ENCODE results near the gene HCN1.
"Not testable (repeated sequence)": the region's sequence is repeated elsewhere in the genome, so short reads cannot be mapped to it uniquely, and the experiment has no call there.

HCN1 gene

DNA sequence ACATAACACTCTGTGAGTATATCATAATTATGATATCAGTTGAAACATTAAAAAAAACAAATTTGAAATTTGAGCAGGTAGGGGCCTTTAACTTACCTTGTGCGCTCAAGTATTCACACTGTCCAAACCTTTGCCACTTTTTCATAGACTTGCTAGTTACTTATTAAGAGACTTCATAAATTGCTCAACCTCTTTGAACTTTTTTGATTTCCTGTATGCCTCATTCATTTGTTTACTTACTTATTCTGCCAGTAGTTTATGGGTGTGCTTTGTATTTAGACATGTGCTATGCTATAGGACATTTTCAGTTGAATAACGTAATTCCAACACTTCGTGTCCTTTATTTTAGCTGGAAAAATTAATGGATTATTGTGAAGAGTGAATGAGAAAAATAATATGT, 204.8 kb downstream of the HCN1 start:
- ATAC-seq = no peak
- TF ChIP-seq, protein P1, sequence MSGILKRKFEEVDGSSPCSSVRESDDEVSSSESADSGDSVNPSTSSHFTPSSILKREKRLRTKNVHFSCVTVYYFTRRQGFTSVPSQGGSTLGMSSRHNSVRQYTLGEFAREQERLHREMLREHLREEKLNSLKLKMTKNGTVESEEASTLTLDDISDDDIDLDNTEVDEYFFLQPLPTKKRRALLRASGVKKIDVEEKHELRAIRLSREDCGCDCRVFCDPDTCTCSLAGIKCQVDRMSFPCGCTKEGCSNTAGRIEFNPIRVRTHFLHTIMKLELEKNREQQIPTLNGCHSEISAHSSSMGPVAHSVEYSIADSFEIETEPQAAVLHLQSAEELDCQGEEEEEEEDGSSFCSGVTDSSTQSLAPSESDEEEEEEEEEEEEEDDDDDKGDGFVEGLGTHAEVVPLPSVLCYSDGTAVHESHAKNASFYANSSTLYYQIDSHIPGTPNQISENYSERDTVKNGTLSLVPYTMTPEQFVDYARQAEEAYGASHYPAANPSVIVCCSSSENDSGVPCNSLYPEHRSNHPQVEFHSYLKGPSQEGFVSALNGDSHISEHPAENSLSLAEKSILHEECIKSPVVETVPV (CRISPR knock-in tag; IDR thresholded peaks at IDR 0.05) = no peak
- TF ChIP-seq SNAI2 (CRISPR knock-in tag; IDR thresholded peaks at IDR 0.05) (no peak), ESRRG (CRISPR knock-in tag; IDR thresholded peaks at IDR 0.05) (no peak), ARNTL (CRISPR knock-in tag; IDR thresholded peaks at IDR 0.05; ENCODE audit: borderline replicate concordance, low read depth) (no peak)

DNA sequence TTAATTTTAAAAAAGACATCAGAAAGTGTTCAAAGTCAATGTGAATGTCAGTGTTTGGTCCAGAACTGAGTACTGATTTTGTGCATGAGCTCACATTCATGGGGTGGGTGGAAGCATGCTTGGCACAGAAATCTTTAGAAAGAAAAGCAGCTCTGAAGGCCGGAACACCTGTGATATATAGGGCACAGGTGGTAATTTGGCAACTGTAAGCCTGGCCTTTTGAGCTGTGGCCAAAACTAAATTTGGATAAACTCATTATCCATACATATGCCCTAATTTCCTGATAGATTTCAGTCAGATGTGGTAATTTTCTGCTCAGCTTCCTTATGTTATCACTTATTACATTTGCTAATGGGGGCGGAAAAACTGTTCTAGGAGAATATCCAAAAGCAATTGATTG, 211.4 kb downstream of the HCN1 start:
- TF ChIP-seq ZC3H10 (CRISPR knock-in tag; IDR thresholded peaks at IDR 0.05) = no peak
- TF ChIP-seq ESRRG (CRISPR knock-in tag; IDR thresholded peaks at IDR 0.05) = no peak
- TF ChIP-seq, protein P2, sequence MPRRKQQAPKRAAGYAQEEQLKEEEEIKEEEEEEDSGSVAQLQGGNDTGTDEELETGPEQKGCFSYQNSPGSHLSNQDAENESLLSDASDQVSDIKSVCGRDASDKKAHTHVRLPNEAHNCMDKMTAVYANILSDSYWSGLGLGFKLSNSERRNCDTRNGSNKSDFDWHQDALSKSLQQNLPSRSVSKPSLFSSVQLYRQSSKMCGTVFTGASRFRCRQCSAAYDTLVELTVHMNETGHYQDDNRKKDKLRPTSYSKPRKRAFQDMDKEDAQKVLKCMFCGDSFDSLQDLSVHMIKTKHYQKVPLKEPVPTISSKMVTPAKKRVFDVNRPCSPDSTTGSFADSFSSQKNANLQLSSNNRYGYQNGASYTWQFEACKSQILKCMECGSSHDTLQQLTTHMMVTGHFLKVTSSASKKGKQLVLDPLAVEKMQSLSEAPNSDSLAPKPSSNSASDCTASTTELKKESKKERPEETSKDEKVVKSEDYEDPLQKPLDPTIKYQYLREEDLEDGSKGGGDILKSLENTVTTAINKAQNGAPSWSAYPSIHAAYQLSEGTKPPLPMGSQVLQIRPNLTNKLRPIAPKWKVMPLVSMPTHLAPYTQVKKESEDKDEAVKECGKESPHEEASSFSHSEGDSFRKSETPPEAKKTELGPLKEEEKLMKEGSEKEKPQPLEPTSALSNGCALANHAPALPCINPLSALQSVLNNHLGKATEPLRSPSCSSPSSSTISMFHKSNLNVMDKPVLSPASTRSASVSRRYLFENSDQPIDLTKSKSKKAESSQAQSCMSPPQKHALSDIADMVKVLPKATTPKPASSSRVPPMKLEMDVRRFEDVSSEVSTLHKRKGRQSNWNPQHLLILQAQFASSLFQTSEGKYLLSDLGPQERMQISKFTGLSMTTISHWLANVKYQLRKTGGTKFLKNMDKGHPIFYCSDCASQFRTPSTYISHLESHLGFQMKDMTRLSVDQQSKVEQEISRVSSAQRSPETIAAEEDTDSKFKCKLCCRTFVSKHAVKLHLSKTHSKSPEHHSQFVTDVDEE (CRISPR knock-in tag; IDR thresholded peaks at IDR 0.05) = no peak
- TF ChIP-seq ARNTL (CRISPR knock-in tag; IDR thresholded peaks at IDR 0.05; ENCODE audit: borderline replicate concordance, low read depth) = no peak
- TF ChIP-seq, protein P3, sequence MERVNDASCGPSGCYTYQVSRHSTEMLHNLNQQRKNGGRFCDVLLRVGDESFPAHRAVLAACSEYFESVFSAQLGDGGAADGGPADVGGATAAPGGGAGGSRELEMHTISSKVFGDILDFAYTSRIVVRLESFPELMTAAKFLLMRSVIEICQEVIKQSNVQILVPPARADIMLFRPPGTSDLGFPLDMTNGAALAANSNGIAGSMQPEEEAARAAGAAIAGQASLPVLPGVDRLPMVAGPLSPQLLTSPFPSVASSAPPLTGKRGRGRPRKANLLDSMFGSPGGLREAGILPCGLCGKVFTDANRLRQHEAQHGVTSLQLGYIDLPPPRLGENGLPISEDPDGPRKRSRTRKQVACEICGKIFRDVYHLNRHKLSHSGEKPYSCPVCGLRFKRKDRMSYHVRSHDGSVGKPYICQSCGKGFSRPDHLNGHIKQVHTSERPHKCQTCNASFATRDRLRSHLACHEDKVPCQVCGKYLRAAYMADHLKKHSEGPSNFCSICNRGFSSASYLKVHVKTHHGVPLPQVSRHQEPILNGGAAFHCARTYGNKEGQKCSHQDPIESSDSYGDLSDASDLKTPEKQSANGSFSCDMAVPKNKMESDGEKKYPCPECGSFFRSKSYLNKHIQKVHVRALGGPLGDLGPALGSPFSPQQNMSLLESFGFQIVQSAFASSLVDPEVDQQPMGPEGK (CRISPR knock-in tag; IDR thresholded peaks at IDR 0.05; ENCODE audit: borderline replicate concordance) = no peak
- no peak for TF ChIP-seq PPARA (CRISPR knock-in tag; IDR thresholded peaks at IDR 0.05; ENCODE audit: borderline replicate concordance)
- TF ChIP-seq SNAI2 (CRISPR knock-in tag; IDR thresholded peaks at IDR 0.05) = no peak
- no peak for TF ChIP-seq TOX (CRISPR knock-in tag; IDR thresholded peaks at IDR 0.05; ENCODE audit: borderline replicate concordance)
- no peak for TF ChIP-seq CSDC2 (CRISPR knock-in tag; IDR thresholded peaks at IDR 0.05)
- TF ChIP-seq ISL1 (CRISPR knock-in tag; IDR thresholded peaks at IDR 0.05) = no peak
- TF ChIP-seq OSR1 (CRISPR knock-in tag; IDR thresholded peaks at IDR 0.05) = no peak
- TF ChIP-seq, protein P4, sequence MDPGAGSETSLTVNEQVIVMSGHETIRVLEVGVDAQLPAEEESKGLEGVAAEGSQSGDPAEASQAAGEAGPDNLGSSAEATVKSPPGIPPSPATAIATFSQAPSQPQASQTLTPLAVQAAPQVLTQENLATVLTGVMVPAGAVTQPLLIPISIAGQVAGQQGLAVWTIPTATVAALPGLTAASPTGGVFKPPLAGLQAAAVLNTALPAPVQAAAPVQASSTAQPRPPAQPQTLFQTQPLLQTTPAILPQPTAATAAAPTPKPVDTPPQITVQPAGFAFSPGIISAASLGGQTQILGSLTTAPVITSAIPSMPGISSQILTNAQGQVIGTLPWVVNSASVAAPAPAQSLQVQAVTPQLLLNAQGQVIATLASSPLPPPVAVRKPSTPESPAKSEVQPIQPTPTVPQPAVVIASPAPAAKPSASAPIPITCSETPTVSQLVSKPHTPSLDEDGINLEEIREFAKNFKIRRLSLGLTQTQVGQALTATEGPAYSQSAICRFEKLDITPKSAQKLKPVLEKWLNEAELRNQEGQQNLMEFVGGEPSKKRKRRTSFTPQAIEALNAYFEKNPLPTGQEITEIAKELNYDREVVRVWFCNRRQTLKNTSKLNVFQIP (CRISPR knock-in tag; IDR thresholded peaks at IDR 0.05; ENCODE audit: borderline replicate concordance, low read depth) = no peak
- no peak for ATAC-seq

DNA sequence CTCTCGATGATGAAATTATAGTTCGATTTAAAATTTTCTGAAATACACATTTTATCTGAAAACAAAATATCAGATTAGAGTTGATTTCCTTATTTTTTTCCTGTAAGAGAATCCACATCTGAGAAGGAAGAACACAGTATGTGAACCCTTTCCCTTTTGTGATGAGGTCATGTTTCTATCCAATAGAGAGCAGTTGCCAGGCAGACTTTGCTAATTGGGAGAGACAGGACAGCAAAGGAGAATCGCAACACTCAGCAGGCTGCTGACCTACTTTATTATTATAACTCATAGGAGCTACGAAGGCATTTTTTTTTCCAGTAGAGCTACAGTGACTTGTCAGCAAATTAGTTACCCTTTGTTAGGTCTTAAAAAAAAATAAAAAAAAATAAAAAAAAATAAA, 242.1 kb downstream of the HCN1 start:
- TF ChIP-seq GLIS3 (CRISPR knock-in tag; IDR thresholded peaks at IDR 0.05) (no peak), ZC3H10 (CRISPR knock-in tag; IDR thresholded peaks at IDR 0.05) (no peak), SNAI2 (CRISPR knock-in tag; IDR thresholded peaks at IDR 0.05) (no peak), ZNF70 (CRISPR knock-in tag; IDR thresholded peaks at IDR 0.05) (no peak), ISL1 (CRISPR knock-in tag; IDR thresholded peaks at IDR 0.05) (no peak), RARB (CRISPR knock-in tag; IDR thresholded peaks at IDR 0.05) (no peak), TOX (CRISPR knock-in tag; IDR thresholded peaks at IDR 0.05; ENCODE audit: borderline replicate concordance) (no peak), TCF4 (CRISPR knock-in tag; IDR thresholded peaks at IDR 0.05; ENCODE audit: borderline replicate concordance) (no peak), PPARA (CRISPR knock-in tag; IDR thresholded peaks at IDR 0.05; ENCODE audit: borderline replicate concordance) (no peak), ZFP30 (CRISPR knock-in tag; IDR thresholded peaks at IDR 0.05) (no peak)
- TF ChIP-seq, protein P3 (CRISPR knock-in tag; IDR thresholded peaks at IDR 0.05; ENCODE audit: borderline replicate concordance) = no peak
- TF ChIP-seq, protein P2 (CRISPR knock-in tag; IDR thresholded peaks at IDR 0.05) = no peak
- TF ChIP-seq, protein P5, sequence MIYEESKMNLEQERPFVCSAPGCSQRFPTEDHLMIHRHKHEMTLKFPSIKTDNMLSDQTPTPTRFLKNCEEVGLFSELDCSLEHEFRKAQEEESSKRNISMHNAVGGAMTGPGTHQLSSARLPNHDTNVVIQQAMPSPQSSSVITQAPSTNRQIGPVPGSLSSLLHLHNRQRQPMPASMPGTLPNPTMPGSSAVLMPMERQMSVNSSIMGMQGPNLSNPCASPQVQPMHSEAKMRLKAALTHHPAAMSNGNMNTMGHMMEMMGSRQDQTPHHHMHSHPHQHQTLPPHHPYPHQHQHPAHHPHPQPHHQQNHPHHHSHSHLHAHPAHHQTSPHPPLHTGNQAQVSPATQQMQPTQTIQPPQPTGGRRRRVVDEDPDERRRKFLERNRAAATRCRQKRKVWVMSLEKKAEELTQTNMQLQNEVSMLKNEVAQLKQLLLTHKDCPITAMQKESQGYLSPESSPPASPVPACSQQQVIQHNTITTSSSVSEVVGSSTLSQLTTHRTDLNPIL (CRISPR knock-in tag; IDR thresholded peaks at IDR 0.05; ENCODE audit: low read depth) = no peak
- peak; percentile 100 for ATAC-seq

DNA sequence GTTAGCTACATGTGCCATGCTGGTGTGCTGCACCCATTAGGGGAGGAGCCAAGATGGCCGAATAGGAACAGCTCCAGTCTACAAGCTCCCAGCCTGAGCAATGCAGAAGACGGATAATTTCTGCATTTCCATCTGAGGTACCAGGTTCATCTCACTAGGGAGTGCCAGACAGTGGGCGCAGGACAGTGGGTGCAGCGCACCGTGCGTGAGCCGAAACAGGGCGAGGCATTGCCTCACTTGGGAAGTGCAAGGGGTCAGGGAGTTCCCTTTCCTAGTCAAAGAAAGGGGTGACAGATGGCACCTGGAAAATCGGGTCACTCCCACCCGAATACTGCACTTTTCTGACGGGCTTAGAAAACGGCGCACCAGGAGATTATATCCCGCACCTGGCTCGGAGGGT, 251.3 kb downstream of the HCN1 start:
- not testable (repeated sequence) for ATAC-seq
